ENCODE results near the gene LEPROT. TPM values are rescaled to one million over a fixed set of nuclear protein-coding genes. Genes with fewer than 3 reads are reported as not detected.

The LEPROT gene
- total and polyA plus RNA-seq, 4 experiments from 2014 or later, result 13.2 to 27.1 (median 25.4) TPM

DNA sequence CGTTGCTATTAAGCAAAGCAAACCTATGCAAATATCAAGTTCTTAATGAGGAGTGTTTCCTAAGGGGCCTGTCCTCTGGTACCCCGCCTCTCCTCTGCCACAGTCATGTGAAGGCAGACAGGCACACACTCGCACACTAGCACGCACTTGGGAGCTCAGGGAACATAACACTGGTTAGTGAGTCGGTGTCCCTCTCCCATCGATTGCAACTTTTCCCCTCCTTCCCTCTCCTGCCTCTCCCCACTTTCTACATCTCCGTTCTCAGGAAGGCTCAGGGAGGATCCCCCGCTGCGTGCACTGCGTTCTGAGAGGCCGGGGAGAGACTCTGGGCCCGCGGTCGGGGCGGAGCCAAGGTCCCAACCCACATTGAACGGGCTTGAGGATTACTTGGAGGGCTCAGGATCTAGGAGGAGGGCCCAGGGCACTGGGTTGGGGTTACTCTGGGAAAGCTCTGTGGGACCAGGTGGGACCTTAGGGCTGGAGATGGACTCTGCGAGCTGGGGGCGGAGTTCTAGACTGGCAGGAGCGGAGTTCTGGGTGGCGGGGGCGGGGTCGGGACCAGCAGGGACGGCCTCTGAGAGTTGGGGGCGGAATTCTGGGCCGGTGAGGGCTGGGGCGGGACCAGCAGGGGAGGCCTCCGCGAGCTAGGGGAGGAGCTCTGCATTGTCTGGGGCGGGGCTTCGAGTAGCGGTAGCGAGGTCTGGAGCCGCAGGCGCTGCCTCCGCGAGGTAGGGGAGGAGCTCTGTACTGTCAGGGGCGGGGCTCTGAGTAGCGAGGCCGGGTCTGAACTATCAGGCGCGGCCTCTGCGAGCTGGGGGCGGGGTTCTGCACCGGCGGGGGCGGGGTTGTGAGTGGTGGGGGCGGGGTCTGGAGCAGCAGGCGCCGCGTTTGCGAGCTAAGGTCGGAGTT lies 533 bp upstream of the LEPROT start:
- Mint-ChIP-seq H3K9me3 (no peaks in the 10 kb centered on the region), H3K36me3 (peaks cover 0 to 4% of the 10 kb centered on the region in 2 donors), H3K27me3 (peaks cover 0 to 2% of the 10 kb centered on the region in 2 donors), H3K4me3 (peak overlapping the region in 1 of 8 donors; percentile 94), H3K27ac (peak overlapping the region in 5 of 7 donors; percentile 91 to 96 (median 96)), H3K4me1 (peaks cover 10 to 27% (median 17%) of the 10 kb centered on the region in 4 donors)
- H3K27ac ChIP-seq (ENCODE audit: low read depth, low read length), result peak overlapping the region; percentile 82
- no peaks in the 10 kb centered on the region for H3K27me3 ChIP-seq (ENCODE audit: insufficient read depth, low read length)
- intact Hi-C loops (cut with micrococcal nuclease), result loop anchor here (1.0 to 10.0 kb wide), 9 partner anchors 155 to 1897 kb away; partner anchors contain the start of genes EFCAB7, ITGB3BP, JAK1 and RAVER2
- ChIA-PET CTCF (ENCODE audit: partially characterized antibody) (interaction anchor here (0.8 to 3.3 kb wide), 8 partner anchors 8 to 1026 kb away, joined by 3 to 23 read pairs (median 3); no protein-coding TSS in a partner anchor), POLR2A (ENCODE audit: partially characterized antibody) (interaction anchor here (0.5 to 2.1 kb wide), 11 partner anchors 11 to 1011 kb away, joined by 3 to 20 read pairs (median 4); no protein-coding TSS in a partner anchor)
- no peaks in the 10 kb centered on the region for H3K36me3 ChIP-seq (ENCODE audit: insufficient read depth, low read length)
- peak overlapping the region; percentile 76 to 79 for H3K4me3 ChIP-seq (ENCODE audit: low read length in 2 of 2)
- H3K4me1 ChIP-seq (ENCODE audit: insufficient read depth, low read length), result peaks cover 38% of the 10 kb centered on the region
- no peaks in the 10 kb centered on the region for H3K9me3 ChIP-seq (ENCODE audit: control insufficient read depth in 1 of 2, low read length in 2 of 2)
- DNase-seq, result peak; percentile 97 to 99 (median 98)

DNA sequence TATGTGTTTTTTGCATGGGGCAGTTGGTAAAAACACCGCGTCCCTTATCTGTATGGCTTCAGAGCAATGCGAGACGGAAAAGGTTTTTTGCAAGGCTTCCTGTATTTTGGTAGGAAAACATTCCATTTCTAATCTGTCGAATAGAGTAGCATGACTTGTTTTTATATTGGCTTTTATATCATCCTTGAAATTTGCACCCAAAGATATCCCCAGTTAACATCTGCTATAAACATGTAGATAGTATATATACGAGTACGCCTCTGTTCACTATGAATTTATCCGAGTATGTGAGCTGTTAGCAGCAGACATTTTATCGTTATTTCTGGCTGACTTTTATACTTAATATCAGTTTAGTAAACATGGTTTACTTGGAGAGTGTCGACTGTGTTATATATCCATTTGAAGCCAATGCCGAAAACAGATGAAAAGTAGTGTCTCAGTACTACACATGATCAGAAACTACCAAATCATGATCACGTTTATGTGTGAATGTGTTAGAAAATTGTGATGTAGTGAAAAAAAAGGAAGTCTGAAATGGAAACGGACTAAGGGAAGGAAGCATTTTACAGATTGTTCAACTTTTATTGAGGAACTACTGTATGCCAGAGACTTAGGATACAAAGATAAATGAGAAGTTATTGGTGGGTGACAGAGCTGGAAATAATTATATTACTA lies 1.0 kb downstream of the LEPROT start:
- Histone ChIP-seq H3K4me1 (ENCODE audit: insufficient read depth, low read length) (peaks cover 38% of the 10 kb centered on the region), H3K27ac (ENCODE audit: low read depth, low read length) (peak overlapping the region; percentile 75), H3K4me3 (ENCODE audit: low read length in 2 of 2) (peak overlapping the region; percentile 71 to 76), H3K36me3 (ENCODE audit: insufficient read depth, low read length) (peaks cover 10% of the 10 kb centered on the region), H3K27me3 (ENCODE audit: insufficient read depth, low read length) (no peaks in the 10 kb centered on the region), H3K9me3 (ENCODE audit: control insufficient read depth in 1 of 2, low read length in 2 of 2) (no peaks in the 10 kb centered on the region)
- no peaks in the 10 kb centered on the region for H3K27me3 Mint-ChIP-seq
- H3K4me1 Mint-ChIP-seq, result peaks cover 10 to 31% (median 19%) of the 10 kb centered on the region in 4 donors
- no peak overlapping the region for H3K4me3 Mint-ChIP-seq
- H3K9me3 Mint-ChIP-seq, result no peaks in the 10 kb centered on the region
- H3K36me3 Mint-ChIP-seq, result peaks cover 14 to 17% of the 10 kb centered on the region in 2 donors
- DNase-seq, result no peak
- ChIA-PET CTCF (ENCODE audit: partially characterized antibody) (interaction anchor here (1.4 to 1.7 kb wide), 3 partner anchors 9 to 167 kb away, joined by 3 to 5 read pairs (median 4); no protein-coding TSS in a partner anchor), POLR2A (ENCODE audit: partially characterized antibody) (no interaction called here)
- intact Hi-C loops (cut with micrococcal nuclease), result loop anchor here (2.0 to 10.0 kb wide), 7 partner anchors 157 to 1899 kb away; partner anchors contain the start of genes EFCAB7, ITGB3BP, JAK1 and RAVER2
- no peak overlapping the region for H3K27ac Mint-ChIP-seq

DNA sequence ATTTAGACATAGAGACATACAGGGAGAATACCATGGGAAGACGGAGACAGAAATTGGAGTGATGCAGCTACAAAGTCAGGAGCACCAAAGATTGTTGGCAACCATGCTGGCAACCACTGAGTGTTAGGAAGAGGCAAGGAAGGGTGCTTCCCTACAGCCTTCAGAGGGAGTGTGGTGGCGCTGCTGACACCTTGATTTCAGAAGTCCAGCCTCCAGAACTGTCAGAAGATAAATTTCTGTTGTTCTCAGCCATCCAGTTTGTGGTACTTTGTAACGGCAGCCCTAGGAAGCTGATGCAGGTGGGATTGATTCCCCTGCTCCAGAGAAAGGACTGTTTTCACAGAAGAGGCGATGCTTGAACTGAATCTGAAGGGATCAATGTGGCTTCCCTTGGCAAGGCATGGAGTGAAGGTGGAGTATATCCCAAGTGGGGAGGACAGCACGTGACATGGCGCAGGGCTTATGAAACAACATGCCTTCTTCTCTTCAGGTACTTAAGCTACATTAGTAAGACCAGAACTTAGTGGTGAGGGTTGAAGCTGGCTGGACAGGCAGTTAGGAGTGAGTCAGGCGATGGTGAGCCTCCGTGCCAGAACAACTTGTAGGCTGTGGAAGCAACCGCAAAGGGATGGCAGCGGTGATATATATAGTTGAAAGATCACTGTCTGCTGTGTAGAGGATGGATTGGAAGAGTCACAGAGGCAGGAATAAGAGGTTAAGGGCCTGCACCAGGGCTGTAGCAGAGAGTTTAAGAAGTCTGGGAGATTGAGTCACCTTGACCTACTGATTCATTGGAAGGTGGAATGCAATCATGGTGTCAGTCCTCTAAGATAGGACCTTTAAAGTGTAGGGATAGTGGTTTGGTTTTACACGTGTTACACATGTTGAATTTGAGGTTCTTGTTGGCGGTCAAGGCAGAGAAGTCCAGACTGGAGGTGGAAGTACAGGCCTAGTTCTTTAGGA lies 2.1 kb downstream of the LEPROT start:
- no peak overlapping the region for H3K27ac Mint-ChIP-seq
- H3K9me3 Mint-ChIP-seq, result no peaks in the 10 kb centered on the region
- H3K4me1 Mint-ChIP-seq, result peaks cover 10 to 31% (median 19%) of the 10 kb centered on the region in 4 donors
- Histone ChIP-seq H3K36me3 (ENCODE audit: insufficient read depth, low read length) (peaks cover 10% of the 10 kb centered on the region), H3K4me1 (ENCODE audit: insufficient read depth, low read length) (peaks cover 38% of the 10 kb centered on the region), H3K4me3 (ENCODE audit: low read length in 2 of 2) (no peak overlapping the region), H3K9me3 (ENCODE audit: control insufficient read depth in 1 of 2, low read length in 2 of 2) (no peaks in the 10 kb centered on the region), H3K27ac (ENCODE audit: low read depth, low read length) (no peak overlapping the region), H3K27me3 (ENCODE audit: insufficient read depth, low read length) (no peaks in the 10 kb centered on the region)
- H3K36me3 Mint-ChIP-seq, result peaks cover 15 to 17% of the 10 kb centered on the region in 2 donors
- intact Hi-C loops (cut with micrococcal nuclease), result loop anchor here (5.0 to 10.0 kb wide), 3 partner anchors 185 to 822 kb away; partner anchors contain the start of gene RAVER2
- no peaks in the 10 kb centered on the region for H3K27me3 Mint-ChIP-seq
- POLR2A ChIA-PET (ENCODE audit: partially characterized antibody), result no interaction called here
- CTCF ChIA-PET (ENCODE audit: partially characterized antibody), result interaction anchor here (1.4 to 1.7 kb wide), 3 partner anchors 8 to 168 kb away, joined by 3 to 5 read pairs (median 4); no protein-coding TSS in a partner anchor
- H3K4me3 Mint-ChIP-seq, result no peak overlapping the region
- no peak for DNase-seq

DNA sequence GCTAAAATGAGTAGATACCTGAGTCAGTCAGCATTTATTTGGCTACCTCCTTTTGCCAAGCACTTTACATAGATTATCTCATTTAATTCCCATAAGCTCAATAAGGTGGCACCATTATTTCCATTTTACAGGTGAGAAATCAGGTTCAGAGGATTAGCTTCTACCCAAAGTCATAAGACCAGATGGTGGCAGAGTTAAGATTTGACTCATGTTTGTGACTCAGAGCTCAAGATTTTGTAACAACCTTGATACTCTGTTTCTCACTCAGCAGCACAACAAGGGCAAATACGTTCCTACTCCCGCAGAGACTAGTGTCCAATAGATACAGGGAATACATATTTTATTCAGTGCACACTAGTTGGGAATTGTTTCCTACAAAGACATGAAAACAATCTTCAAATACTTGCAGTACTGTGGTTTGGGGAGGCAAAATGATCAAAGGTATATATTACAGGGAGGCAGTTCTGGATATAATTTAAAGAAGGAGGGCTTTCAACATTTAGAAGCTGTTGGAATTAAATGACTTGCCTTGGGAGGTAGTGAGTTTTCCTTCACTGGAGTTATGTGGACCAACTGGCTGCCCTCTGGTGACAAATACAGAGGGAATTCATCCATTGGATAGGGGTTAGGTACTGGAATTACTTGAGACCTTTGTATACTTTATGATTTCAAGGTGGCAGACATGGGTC lies 3.6 kb downstream of the LEPROT start:
- Histone ChIP-seq H3K27ac (ENCODE audit: low read depth, low read length) (no peak overlapping the region), H3K4me1 (ENCODE audit: insufficient read depth, low read length) (peaks cover 35% of the 10 kb centered on the region), H3K36me3 (ENCODE audit: insufficient read depth, low read length) (peaks cover 10% of the 10 kb centered on the region), H3K9me3 (ENCODE audit: control insufficient read depth in 1 of 2, low read length in 2 of 2) (no peaks in the 10 kb centered on the region), H3K4me3 (ENCODE audit: low read length in 2 of 2) (no peak overlapping the region), H3K27me3 (ENCODE audit: insufficient read depth, low read length) (no peaks in the 10 kb centered on the region)
- Mint-ChIP-seq H3K27ac (peak overlapping the region in 1 of 7 donors; percentile 12), H3K4me1 (peaks cover 9 to 28% (median 16%) of the 10 kb centered on the region in 4 donors), H3K9me3 (no peaks in the 10 kb centered on the region), H3K27me3 (no peaks in the 10 kb centered on the region), H3K4me3 (no peak overlapping the region), H3K36me3 (peaks cover 15 to 21% of the 10 kb centered on the region in 2 donors)
- intact Hi-C loops (cut with micrococcal nuclease), result loop anchor here (5.0 to 10.0 kb wide), 3 partner anchors 187 to 821 kb away; partner anchors contain the start of gene RAVER2
- POLR2A ChIA-PET (ENCODE audit: partially characterized antibody), result no interaction called here
- DNase-seq, result no peak
- CTCF ChIA-PET (ENCODE audit: partially characterized antibody), result no interaction called here

DNA sequence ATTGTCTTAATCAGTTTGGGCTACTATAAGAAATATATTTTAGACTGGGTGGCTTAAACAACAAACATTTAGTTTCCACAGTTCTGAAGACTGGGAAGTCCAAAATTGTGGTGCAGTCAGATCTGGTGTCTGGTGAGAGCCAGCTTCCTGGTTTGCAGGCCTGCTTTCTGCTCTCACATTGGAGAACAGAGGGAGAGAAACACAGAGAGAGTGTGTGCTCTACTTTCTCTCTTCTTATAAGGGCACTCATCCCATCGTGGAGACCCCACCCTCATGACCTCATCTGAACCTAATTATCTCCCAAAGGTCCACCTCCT lies 4.1 kb downstream of the LEPROT start:
- peaks cover 15 to 21% of the 10 kb centered on the region in 2 donors for H3K36me3 Mint-ChIP-seq
- no peaks in the 10 kb centered on the region for H3K9me3 Mint-ChIP-seq
- H3K27me3 Mint-ChIP-seq, result no peaks in the 10 kb centered on the region
- Histone ChIP-seq H3K4me3 (ENCODE audit: low read length in 2 of 2) (no peak overlapping the region), H3K4me1 (ENCODE audit: insufficient read depth, low read length) (peaks cover 30% of the 10 kb centered on the region), H3K9me3 (ENCODE audit: control insufficient read depth in 1 of 2, low read length in 2 of 2) (no peaks in the 10 kb centered on the region), H3K27ac (ENCODE audit: low read depth, low read length) (no peak overlapping the region), H3K27me3 (ENCODE audit: insufficient read depth, low read length) (no peaks in the 10 kb centered on the region), H3K36me3 (ENCODE audit: insufficient read depth, low read length) (peaks cover 10% of the 10 kb centered on the region)
- intact Hi-C loops (cut with micrococcal nuclease), result loop anchor here (5.0 to 10.0 kb wide), 3 partner anchors 187 to 820 kb away; partner anchors contain the start of gene RAVER2
- ChIA-PET POLR2A (ENCODE audit: partially characterized antibody) (no interaction called here), CTCF (ENCODE audit: partially characterized antibody) (no interaction called here)
- peaks cover 7 to 25% (median 12%) of the 10 kb centered on the region in 4 donors for H3K4me1 Mint-ChIP-seq
- no peak for DNase-seq
- H3K4me3 Mint-ChIP-seq, result no peak overlapping the region
- H3K27ac Mint-ChIP-seq, result no peak overlapping the region

DNA sequence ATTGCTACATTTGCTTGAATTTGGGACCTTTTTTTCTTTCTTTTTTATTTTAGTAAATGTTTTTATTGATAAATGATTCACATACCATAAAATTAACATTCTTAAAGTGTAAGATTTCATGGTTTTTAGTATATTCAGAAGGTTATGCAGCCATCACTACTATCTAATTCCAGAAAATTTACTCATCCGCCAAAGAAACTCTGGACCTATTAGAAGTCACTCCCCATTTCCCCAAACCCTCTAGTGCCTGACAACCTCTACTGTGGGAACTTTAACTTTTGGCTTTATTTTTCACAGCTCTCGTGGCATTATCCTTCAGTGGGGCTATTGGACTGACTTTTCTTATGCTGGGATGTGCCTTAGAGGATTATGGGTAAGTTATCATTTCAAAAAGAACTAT lies 4.5 kb downstream of the LEPROT start:
- DNase-seq, result no peak
- H3K27me3 Mint-ChIP-seq, result no peaks in the 10 kb centered on the region
- no peak overlapping the region for H3K4me3 Mint-ChIP-seq
- Histone ChIP-seq H3K9me3 (ENCODE audit: control insufficient read depth in 1 of 2, low read length in 2 of 2) (no peaks in the 10 kb centered on the region), H3K4me3 (ENCODE audit: low read length in 2 of 2) (no peak overlapping the region), H3K27ac (ENCODE audit: low read depth, low read length) (no peak overlapping the region), H3K36me3 (ENCODE audit: insufficient read depth, low read length) (peaks cover 10% of the 10 kb centered on the region), H3K27me3 (ENCODE audit: insufficient read depth, low read length) (no peaks in the 10 kb centered on the region), H3K4me1 (ENCODE audit: insufficient read depth, low read length) (peaks cover 27% of the 10 kb centered on the region)
- peaks cover 4 to 20% (median 8%) of the 10 kb centered on the region in 4 donors for H3K4me1 Mint-ChIP-seq
- peaks cover 15 to 20% of the 10 kb centered on the region in 2 donors for H3K36me3 Mint-ChIP-seq
- CTCF ChIA-PET (ENCODE audit: partially characterized antibody), result no interaction called here
- intact Hi-C loops (cut with micrococcal nuclease), result loop anchor here (10.0 kb wide), 2 partner anchors 680 to 820 kb away; partner anchors contain the start of gene RAVER2
- POLR2A ChIA-PET (ENCODE audit: partially characterized antibody), result no interaction called here
- no peak overlapping the region for H3K27ac Mint-ChIP-seq
- H3K9me3 Mint-ChIP-seq, result no peaks in the 10 kb centered on the region
